Tibial artery (tissue), 4 donors: ENCODE measurements around the gene TRPV4.

Experiments
- DNase-seq, 2 donors: peaks; one replicate each; pipeline ENCODE4 v3.0.0-alpha.2; 2019
- H3K27ac ChIP-seq, 2 donors: fragments of 200-600 bp; sonication (generic) in 1 of 2; 1 replicate in 1 of 2; 2 replicates in 1 of 2; pipeline ENCODE4 v1.5.1; 2018 to 2019; ENCODE audit warnings: mild to moderate bottlenecking in 1 of 2
- H3K27me3 ChIP-seq, 2 donors: fragments of 200-600 bp; sonication (generic) in 1 of 2; one replicate each; pipeline versions ENCODE4 v1.5.1 to v1.6.0; 2016 to 2019
- H3K36me3 ChIP-seq, 3 donors: fragments of 200-600 bp; sonication (generic) in 2 of 3; one replicate each; pipeline ENCODE4 v1.5.1; 2016 to 2019; ENCODE audit warnings: mild to moderate bottlenecking in 2 of 3
- H3K4me1 ChIP-seq, 4 donors: fragments of 200-600 bp; sonication (generic) in 2 of 4; 1 replicate in 3 of 4; 2 replicates in 1 of 4; pipeline ENCODE4 v1.5.1; 2016 to 2019
- H3K4me3 ChIP-seq, 2 donors: fragments of 200-600 bp; sonication (generic) in 1 of 2; 1 replicate in 1 of 2; 2 replicates in 1 of 2; pipeline ENCODE4 v1.5.1; 2018 to 2019; ENCODE audit warnings: mild to moderate bottlenecking in 2 of 2
- H3K9me3 ChIP-seq, 3 donors: fragments of 200-600 bp; sonication (generic) in 1 of 3; one replicate each; pipeline ENCODE4 v1.5.1; 2016 to 2019
- intact Hi-C: fragments of 100-400 bp; cut with DNase I; formaldehyde crosslinking; loops from one replicate; pipeline ENCODE4 v1.15.0; 2023; ENCODE audit warnings: low total_unique reads
- TF ChIP-seq, protein P1 (sequence below), 2 experiments: fragments of 200-600 bp in 1 of 2; fragments of 450-650 bp in 1 of 2; IDR thresholded peaks; one replicate each; pipeline ENCODE4 v1.5.1; 2017 to 2019; ENCODE audit warnings: antibody characterized with exemption in 2 of 2, mild to moderate bottlenecking in 1 of 2, moderate library complexity in 1 of 2

The TRPV4 gene

DNA sequence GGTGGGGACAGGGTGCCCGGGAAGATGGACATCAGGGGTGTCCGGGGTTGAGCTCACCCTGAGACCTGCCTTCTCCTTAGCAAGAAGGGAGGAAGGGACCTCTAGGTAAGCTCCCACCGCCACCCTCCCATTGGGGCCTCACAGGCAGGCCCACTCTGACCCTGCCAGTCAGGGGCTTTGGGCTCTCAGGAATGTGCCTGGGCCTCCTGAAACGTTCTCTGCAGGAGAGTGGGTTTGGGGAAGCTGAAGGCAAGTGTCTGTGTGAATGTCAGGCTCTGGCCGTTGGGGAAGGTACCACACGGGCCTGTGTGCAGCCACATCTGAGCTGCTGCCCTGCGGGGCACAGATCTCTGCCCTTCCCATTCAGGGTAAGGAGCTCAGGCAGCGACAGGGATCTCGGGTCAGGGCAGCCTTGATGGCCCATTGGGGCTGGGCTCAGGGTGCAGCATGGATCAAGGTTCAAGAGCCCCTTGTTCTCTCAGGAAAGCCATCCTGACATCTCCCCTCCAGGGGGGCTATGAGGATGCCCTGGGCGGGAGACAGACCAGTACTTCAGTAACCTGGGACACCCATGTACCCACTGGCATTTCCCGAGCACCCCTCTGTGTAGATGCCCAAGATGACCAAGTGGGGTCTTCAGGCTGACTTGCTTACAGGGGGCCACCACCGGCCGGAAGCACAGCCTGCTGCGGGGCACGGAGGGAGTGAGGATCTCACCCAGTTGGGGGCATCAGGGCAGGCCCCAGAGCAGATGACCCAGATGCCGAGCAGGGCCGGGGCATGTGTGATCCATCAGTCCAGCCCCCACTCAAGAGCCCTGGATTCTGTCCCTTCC, 89.9 kb downstream of the TRPV4 start:
- peak; percentile 10 to 48 for DNase-seq
- Histone ChIP-seq H3K4me3 (no peak overlapping the region), H3K4me1 (no peaks in the 10 kb centered on the region), H3K27ac (no peak overlapping the region), H3K36me3 (no peaks in the 10 kb centered on the region), H3K27me3 (peaks cover 0 to 29% of the 10 kb centered on the region in 2 donors), H3K9me3 (no peaks in the 10 kb centered on the region)
- intact Hi-C loops, result no loop called here
- TF ChIP-seq, protein P1, sequence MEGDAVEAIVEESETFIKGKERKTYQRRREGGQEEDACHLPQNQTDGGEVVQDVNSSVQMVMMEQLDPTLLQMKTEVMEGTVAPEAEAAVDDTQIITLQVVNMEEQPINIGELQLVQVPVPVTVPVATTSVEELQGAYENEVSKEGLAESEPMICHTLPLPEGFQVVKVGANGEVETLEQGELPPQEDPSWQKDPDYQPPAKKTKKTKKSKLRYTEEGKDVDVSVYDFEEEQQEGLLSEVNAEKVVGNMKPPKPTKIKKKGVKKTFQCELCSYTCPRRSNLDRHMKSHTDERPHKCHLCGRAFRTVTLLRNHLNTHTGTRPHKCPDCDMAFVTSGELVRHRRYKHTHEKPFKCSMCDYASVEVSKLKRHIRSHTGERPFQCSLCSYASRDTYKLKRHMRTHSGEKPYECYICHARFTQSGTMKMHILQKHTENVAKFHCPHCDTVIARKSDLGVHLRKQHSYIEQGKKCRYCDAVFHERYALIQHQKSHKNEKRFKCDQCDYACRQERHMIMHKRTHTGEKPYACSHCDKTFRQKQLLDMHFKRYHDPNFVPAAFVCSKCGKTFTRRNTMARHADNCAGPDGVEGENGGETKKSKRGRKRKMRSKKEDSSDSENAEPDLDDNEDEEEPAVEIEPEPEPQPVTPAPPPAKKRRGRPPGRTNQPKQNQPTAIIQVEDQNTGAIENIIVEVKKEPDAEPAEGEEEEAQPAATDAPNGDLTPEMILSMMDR (IDR thresholded peaks at IDR 0.05), result no peak

DNA sequence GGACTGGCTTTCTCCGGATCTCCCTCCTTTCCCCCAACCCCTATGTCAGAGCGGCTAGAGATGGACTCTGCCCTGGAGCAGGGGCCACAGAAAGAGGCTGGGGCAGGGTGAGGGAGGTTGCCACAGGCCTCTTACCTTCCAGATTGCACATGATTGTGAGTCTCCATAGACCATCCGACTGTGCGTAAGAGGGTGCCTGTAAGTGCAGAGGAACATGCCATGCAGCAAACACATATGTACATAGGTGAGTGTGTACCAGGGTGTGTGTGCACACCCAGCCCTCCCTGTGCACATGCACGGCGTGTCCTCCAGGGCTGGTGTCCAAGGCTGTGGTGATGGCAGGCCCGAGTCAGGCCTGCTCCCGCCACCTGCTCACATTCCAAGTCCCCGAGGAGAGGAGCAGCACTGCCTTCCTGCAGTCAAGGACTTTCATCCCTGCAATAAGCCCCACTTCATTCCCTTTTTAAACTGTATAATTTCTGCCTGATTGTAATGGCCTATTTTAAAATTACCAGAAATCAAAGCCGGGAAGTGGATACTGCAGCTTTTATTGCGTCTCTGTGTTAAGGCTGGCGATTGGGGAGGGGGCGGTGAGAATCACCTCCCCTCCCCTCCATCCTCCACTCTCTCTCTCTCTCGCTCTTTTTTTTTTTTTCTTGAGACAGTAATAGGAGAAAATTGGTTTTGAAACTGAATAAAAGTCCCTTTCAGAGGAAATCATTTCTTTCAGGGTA, 91.1 kb downstream of the TRPV4 start:
- Histone ChIP-seq H3K27me3 (peaks cover 0 to 40% of the 10 kb centered on the region in 2 donors), H3K4me3 (no peak overlapping the region), H3K4me1 (no peaks in the 10 kb centered on the region), H3K36me3 (no peaks in the 10 kb centered on the region), H3K9me3 (no peaks in the 10 kb centered on the region), H3K27ac (no peak overlapping the region)
- DNase-seq, result peak; percentile 6 to 54
- TF ChIP-seq, protein P1 (IDR thresholded peaks at IDR 0.05), result no peak
- intact Hi-C loops, result no loop called here

DNA sequence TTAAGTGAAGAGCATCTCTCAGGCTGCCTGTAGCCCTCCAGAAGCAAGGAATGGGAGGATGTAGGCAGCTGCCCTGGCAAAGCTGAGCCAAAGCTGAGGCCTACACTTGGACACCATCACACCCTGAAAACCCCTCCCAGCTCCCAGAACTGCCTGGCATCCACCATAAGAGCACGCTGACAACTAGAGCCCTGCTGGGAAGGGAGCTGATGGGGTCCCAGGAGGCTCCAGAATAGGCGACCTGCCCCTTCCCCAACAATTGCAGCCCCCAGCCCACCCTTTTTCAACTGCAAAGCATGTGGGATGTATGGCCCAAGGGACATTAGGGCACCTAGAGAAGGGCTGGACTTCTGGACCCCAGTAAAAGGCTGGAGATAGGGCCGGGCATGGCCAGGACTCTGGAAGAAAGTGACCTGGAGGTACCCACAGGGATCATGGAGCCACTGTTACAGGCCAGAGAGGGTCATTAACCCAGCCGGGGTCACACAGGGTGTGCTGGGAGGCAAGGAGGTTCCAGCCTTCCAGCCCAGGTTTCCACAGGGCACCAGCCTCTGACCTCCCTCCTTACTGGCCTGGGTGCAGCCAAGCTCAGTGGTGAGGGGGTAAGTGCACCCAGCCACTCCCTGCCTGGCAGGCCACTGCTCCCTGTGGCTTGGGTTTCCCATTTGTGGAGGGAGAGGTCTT, 91.8 kb downstream of the TRPV4 start:
- Histone ChIP-seq H3K4me1 (no peaks in the 10 kb centered on the region), H3K27ac (no peak overlapping the region), H3K27me3 (peaks cover 0 to 47% of the 10 kb centered on the region in 2 donors), H3K9me3 (no peaks in the 10 kb centered on the region), H3K4me3 (no peak overlapping the region), H3K36me3 (no peaks in the 10 kb centered on the region)
- intact Hi-C loops, result no loop called here
- TF ChIP-seq, protein P1 (IDR thresholded peaks at IDR 0.05), result no peak
- DNase-seq, result peak; percentile 11 to 44

DNA sequence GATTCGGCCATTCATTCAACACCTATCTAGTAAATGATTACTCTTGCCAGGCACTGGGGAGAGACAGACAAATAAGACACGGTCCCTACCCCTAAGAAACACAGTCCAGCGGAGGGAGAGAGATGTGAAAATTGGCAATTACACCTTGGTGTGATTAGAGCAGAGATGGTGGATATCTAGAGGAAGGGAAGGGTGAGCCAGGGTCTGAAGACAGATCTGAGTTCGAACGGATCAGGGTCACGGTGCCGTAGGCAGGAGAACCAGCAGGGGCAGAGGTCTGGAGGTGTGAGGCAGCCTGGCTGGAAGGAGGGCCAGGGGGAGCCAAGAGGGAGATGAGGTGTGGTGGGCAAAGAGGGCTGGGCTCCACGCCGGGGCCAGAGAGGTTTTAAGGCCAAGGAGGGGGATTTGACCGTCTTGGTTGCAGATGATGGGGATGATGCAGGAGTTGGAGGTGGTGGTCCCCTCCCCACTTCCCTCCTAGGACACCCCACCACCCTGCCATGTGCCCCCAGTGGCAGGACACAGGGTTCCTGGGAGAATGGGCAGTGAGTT, 92.4 kb downstream of the TRPV4 start:
- Histone ChIP-seq H3K4me1 (no peaks in the 10 kb centered on the region), H3K4me3 (no peak overlapping the region), H3K27ac (no peak overlapping the region), H3K36me3 (no peaks in the 10 kb centered on the region), H3K27me3 (peaks cover 0 to 54% of the 10 kb centered on the region in 2 donors), H3K9me3 (no peaks in the 10 kb centered on the region)
- intact Hi-C loops, result no loop called here
- TF ChIP-seq, protein P1 (IDR thresholded peaks at IDR 0.05), result no peak
- peak; percentile 10 to 44 for DNase-seq
